IMR-90 (cell line): ENCODE measurements around the gene ARHGAP24. TPM values are rescaled to one million over a fixed set of nuclear protein-coding genes. Genes with fewer than 3 reads are reported as not detected.

Experiments
- ATAC-seq: fragments of 200-7000 bp; cut with Tn5 transposase; 2 replicates; pipeline ENCODE4 v1.9.1; 2020; ENCODE audit warnings: low read depth, mild to moderate bottlenecking, moderate library complexity
- BruUV-seq: library from RNA; stranded (reverse); fragments of 400-500 nt; replicated peaks from 2 replicates; lab custom pipeline; 2021; lab: Mats Ljungman, UMichigan
- CTCF ChIA-PET: fragments of 300-600 bp; formaldehyde crosslinking; extraction: SDS; loops from one replicate; lab custom pipeline; 2021; ENCODE audit warnings: antibody characterized with exemption; lab: Yijun Ruan, JAX
- POLR2A ChIA-PET: fragments of 300-600 bp; sonication (Branson Sonifier 250); formaldehyde crosslinking; loops from one replicate; lab custom pipeline; 2022; ENCODE audit warnings: antibody characterized with exemption; ENCODE audit not compliant: unreplicated experiment; lab: Charles Lee
- DNase-seq: peaks from one replicate; pipeline ENCODE4 v3.0.0; 2013
- H2AFZ ChIP-seq: replicated peaks from 2 replicates; pipeline ENCODE3; 2013; ENCODE audit warnings: low read length, mild to moderate bottlenecking; ENCODE audit not compliant: poor library complexity
- H2AK5ac ChIP-seq: 2 replicates; pipeline ENCODE4 v1.6.1; 2013; ENCODE audit warnings: low read depth, low read length, inconsistent platforms
- H2AK9ac ChIP-seq: replicated peaks from 2 replicates; pipeline ENCODE3; 2013; ENCODE audit warnings: mild to moderate bottlenecking, low read depth, low read length, moderate library complexity; ENCODE audit not compliant: poor library complexity
- H2BK120ac ChIP-seq: 2 replicates; pipeline ENCODE4 v1.6.1; 2013; ENCODE audit warnings: low read depth, low read length, inconsistent platforms
- H2BK15ac ChIP-seq: 3 replicates; pipeline ENCODE4 v1.6.1; 2013; ENCODE audit warnings: low read depth, low read length, inconsistent platforms
- H2BK20ac ChIP-seq: 2 replicates; pipeline ENCODE4 v1.6.1; 2013; ENCODE audit warnings: low read depth, mild to moderate bottlenecking, inconsistent platforms, low read length, moderate library complexity
- H2BK5ac ChIP-seq: 2 replicates; pipeline ENCODE4 v1.6.1; 2013; ENCODE audit warnings: mild to moderate bottlenecking, low read depth, low read length, inconsistent platforms; ENCODE audit not compliant: poor library complexity, severe bottlenecking
- H3K14ac ChIP-seq: replicated peaks from 2 replicates; pipeline ENCODE4 v1.6.1; 2013; ENCODE audit warnings: low read depth, low read length, inconsistent platforms
- H3K18ac ChIP-seq: 2 replicates; pipeline ENCODE4 v1.6.1; 2013; ENCODE audit warnings: low read depth, low read length, control low read depth
- H3K23ac ChIP-seq: 2 replicates; pipeline ENCODE4 v1.6.1; 2013; ENCODE audit warnings: low read depth, low read length, inconsistent platforms
- H3K27ac ChIP-seq: 2 replicates; pipeline ENCODE4 v1.5.1; 2013; ENCODE audit warnings: mild to moderate bottlenecking, control low read depth, low read length; ENCODE audit not compliant: insufficient read depth
- H3K27me3 ChIP-seq: 2 replicates; pipeline ENCODE4 v1.6.1; 2013; ENCODE audit warnings: low read length; ENCODE audit not compliant: control insufficient read depth, insufficient read depth
- H3K36me3 ChIP-seq: 2 replicates; pipeline ENCODE4 v1.6.1; 2013; ENCODE audit warnings: low read length, mixed read lengths; ENCODE audit not compliant: control insufficient read depth, insufficient read depth
- H3K4ac ChIP-seq: 2 replicates; pipeline ENCODE4 v1.6.1; 2013; ENCODE audit warnings: low read depth, low read length, inconsistent platforms
- H3K4me1 ChIP-seq: 2 replicates; pipeline ENCODE4 v1.6.1; 2013; ENCODE audit warnings: low read length, mixed read lengths; ENCODE audit not compliant: control insufficient read depth, insufficient read depth
- H3K4me2 ChIP-seq: 2 replicates; pipeline ENCODE4 v1.6.1; 2013; ENCODE audit warnings: low read depth, mild to moderate bottlenecking, control low read depth, low read length, moderate library complexity
- H3K4me3 ChIP-seq: 2 replicates; pipeline ENCODE4 v1.5.1; 2013; ENCODE audit warnings: low read depth, mild to moderate bottlenecking, control low read depth, low read length, moderate library complexity; ENCODE audit not compliant: insufficient read depth
- H3K56ac ChIP-seq: 2 replicates; pipeline ENCODE4 v1.6.1; 2013; ENCODE audit warnings: low read length, inconsistent platforms; ENCODE audit not compliant: insufficient read depth; ENCODE audit errors: extremely low read depth
- H3K79me1 ChIP-seq, 2 experiments: 2 replicates each; pipeline ENCODE4 v1.6.1; 2013; ENCODE audit warnings: low read length in 2 of 2, inconsistent platforms in 1 of 2, low read depth in 1 of 2
- H3K9ac ChIP-seq: 2 replicates; pipeline ENCODE4 v1.6.1; 2013; ENCODE audit warnings: low read depth, low read length, control low read depth
- H3K9me1 ChIP-seq: 2 replicates; pipeline ENCODE4 v1.6.1; 2013; ENCODE audit warnings: low read length, inconsistent platforms; ENCODE audit not compliant: insufficient read depth
- H3K9me3 ChIP-seq: 2 replicates; pipeline ENCODE4 v1.6.1; 2013; ENCODE audit warnings: low read length; ENCODE audit not compliant: control insufficient read depth, insufficient read depth
- H4K20me1 ChIP-seq: 2 replicates; pipeline ENCODE4 v1.6.1; 2013; ENCODE audit warnings: low read length, inconsistent platforms; ENCODE audit not compliant: insufficient read depth
- H4K5ac ChIP-seq: 2 replicates; pipeline ENCODE4 v1.6.1; 2013; ENCODE audit warnings: mild to moderate bottlenecking, low read depth, low read length, control low read depth
- H4K8ac ChIP-seq, 2 experiments: 2 replicates each; pipeline ENCODE4 v1.6.1; 2013; ENCODE audit warnings: low read depth in 2 of 2, low read length in 2 of 2, control low read depth in 1 of 2, inconsistent platforms in 1 of 2
- H4K91ac ChIP-seq: 2 replicates; pipeline ENCODE4 v1.6.1; 2013; ENCODE audit warnings: low read depth, low read length, inconsistent platforms; ENCODE audit not compliant: insufficient read depth
- BHLHE40 ChIP-seq: fragments of 150-350 bp; IDR thresholded peaks from 2 replicates; pipeline ENCODE4 v1.6.1; 2016; ENCODE audit warnings: mild to moderate bottlenecking, low read depth, low read length
- CHD1 ChIP-seq: IDR thresholded peaks from 2 replicates; pipeline ENCODE4 v1.6.1; 2012; ENCODE audit warnings: low read depth, low read length, improper control_type of control experiment
- FOS ChIP-seq: fragments of 150-350 bp; IDR thresholded peaks from 2 replicates; pipeline ENCODE4 v1.6.1; 2016; ENCODE audit warnings: low read depth, low read length
- MAFK ChIP-seq: IDR thresholded peaks from 2 replicates; pipeline ENCODE4 v1.6.1; 2012; ENCODE audit warnings: low read depth, low read length, improper control_type of control experiment
- MAZ ChIP-seq: IDR thresholded peaks from 2 replicates; pipeline ENCODE4 v1.6.1; 2012; ENCODE audit warnings: low read depth, mild to moderate bottlenecking, low read length, improper control_type of control experiment, moderate library complexity, borderline replicate concordance
- NFE2L2 ChIP-seq: fragments of 150-350 bp; IDR thresholded peaks from 2 replicates; pipeline ENCODE4 v1.6.1; 2016; ENCODE audit warnings: low read depth, mild to moderate bottlenecking, low read length
- POLR2A ChIP-seq: IDR thresholded peaks from 2 replicates; pipeline ENCODE4 v1.6.1; 2012; ENCODE audit warnings: mild to moderate bottlenecking, low read depth, low read length
- RAD21 ChIP-seq: IDR thresholded peaks from 2 replicates; pipeline ENCODE4 v1.6.1; 2012; ENCODE audit warnings: low read length, improper control_type of control experiment
- RCOR1 ChIP-seq: IDR thresholded peaks from 2 replicates; pipeline ENCODE4 v1.6.1; 2012; ENCODE audit warnings: mild to moderate bottlenecking, low read length, improper control_type of control experiment; ENCODE audit not compliant: insufficient replicate concordance
- RFX5 ChIP-seq: IDR thresholded peaks from 2 replicates; pipeline ENCODE4 v1.8.0; 2012; ENCODE audit warnings: low read depth, mild to moderate bottlenecking, low read length, moderate library complexity
- SMC3 ChIP-seq: fragments of 150-350 bp; IDR thresholded peaks from 2 replicates; pipeline ENCODE4 v1.6.1; 2016; ENCODE audit warnings: low read depth, mild to moderate bottlenecking, antibody characterized with exemption, low read length, moderate library complexity
- WGBS, 2 experiments: methylation state at CpG; one replicate each; pipeline versions ENCODE4 v1.1.5 to v1.1.7; 2013; ENCODE audit warnings: missing lambda C conversion rate in 2 of 2; ENCODE audit not compliant: insufficient read length in 1 of 2; ENCODE audit errors: extremely low coverage in 2 of 2; 5-methylcytosine and 5-hydroxymethylcytosine counted together
- dilution Hi-C: fragments of 300-500 bp; cut with HindIII; formaldehyde crosslinking; loops from one replicate; pipeline ENCODE4 v1.14.3; 2018; ENCODE audit warnings: low sequenced_read_pairs; ENCODE audit not compliant: unreplicated experiment
- in situ Hi-C: fragments of 300-500 bp; cut with MboI; formaldehyde crosslinking; loops from 3 replicates; pipeline ENCODE4 v1.14.3; 2019; ENCODE audit warnings: low sequenced_read_pairs, inconsistent platforms, mixed read lengths
- intact Hi-C: fragments of 100-400 bp; cut with micrococcal nuclease; formaldehyde crosslinking; loops from 2 replicates; pipeline ENCODE4 v1.10.0; 2022
- polyA plus RNA-seq, 3 experiments: library from polyadenylated mRNA; depleted of rRNA; stranded (reverse); fragments of >200 nt; gene quantifications; 2 replicates each; pipeline ENCODE4 v1.2.3, GENCODE V29; 2012; ENCODE audit warnings: low replicate concordance in 1 of 3
- total RNA-seq: library from RNA; depleted of rRNA; stranded (reverse); fragments of >200 nt; gene quantifications from 2 replicates; pipeline ENCODE4 v1.2.3, GENCODE V29; 2012
- TF ChIP-seq, protein P1 (sequence below): fragments of 150-350 bp; IDR thresholded peaks from 2 replicates; pipeline ENCODE4 v1.6.1; 2016; ENCODE audit warnings: low read depth, mild to moderate bottlenecking, low read length, moderate library complexity, borderline replicate concordance
- TF ChIP-seq, protein P2 (sequence below): fragments of 150-350 bp; IDR thresholded peaks from 2 replicates; pipeline ENCODE4 v1.6.1; 2017; ENCODE audit warnings: mild to moderate bottlenecking, antibody characterized with exemption, low read length, low read depth
- TF ChIP-seq, protein P3 (sequence below): conservative IDR thresholded peaks from 2 replicates; pipeline ENCODE4 v1.5.1; 2012; ENCODE audit warnings: mild to moderate bottlenecking, low read depth, low read length, improper control_type of control experiment

Gene ARHGAP24
- total and polyA plus RNA-seq, 2 of the 4 experiments (the other 2 are of a cell fraction), result 11.9 to 24.0 TPM

GRCh38 chr4:85548116-85548515 lies 73.2 kb downstream of the ARHGAP24 start:
- no peak overlapping the region for H4K91ac ChIP-seq
- DNase-seq, result no peak

More at GRCh38 chr4:85548116-85548515, 73.2 kb downstream of the ARHGAP24 start:
- no peak for TF ChIP-seq RCOR1
- TF ChIP-seq SMC3, result no peak
- TF ChIP-seq RFX5, result no peak
- TF ChIP-seq, protein P1, sequence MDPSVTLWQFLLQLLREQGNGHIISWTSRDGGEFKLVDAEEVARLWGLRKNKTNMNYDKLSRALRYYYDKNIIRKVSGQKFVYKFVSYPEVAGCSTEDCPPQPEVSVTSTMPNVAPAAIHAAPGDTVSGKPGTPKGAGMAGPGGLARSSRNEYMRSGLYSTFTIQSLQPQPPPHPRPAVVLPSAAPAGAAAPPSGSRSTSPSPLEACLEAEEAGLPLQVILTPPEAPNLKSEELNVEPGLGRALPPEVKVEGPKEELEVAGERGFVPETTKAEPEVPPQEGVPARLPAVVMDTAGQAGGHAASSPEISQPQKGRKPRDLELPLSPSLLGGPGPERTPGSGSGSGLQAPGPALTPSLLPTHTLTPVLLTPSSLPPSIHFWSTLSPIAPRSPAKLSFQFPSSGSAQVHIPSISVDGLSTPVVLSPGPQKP, result no peak
- no peak for TF ChIP-seq MAZ
- no peak for TF ChIP-seq MAFK
- TF ChIP-seq CHD1, result no peak
- TF ChIP-seq FOS, result no peak
- no peak for TF ChIP-seq NFE2L2
- no peak for TF ChIP-seq POLR2A
- TF ChIP-seq, protein P2, sequence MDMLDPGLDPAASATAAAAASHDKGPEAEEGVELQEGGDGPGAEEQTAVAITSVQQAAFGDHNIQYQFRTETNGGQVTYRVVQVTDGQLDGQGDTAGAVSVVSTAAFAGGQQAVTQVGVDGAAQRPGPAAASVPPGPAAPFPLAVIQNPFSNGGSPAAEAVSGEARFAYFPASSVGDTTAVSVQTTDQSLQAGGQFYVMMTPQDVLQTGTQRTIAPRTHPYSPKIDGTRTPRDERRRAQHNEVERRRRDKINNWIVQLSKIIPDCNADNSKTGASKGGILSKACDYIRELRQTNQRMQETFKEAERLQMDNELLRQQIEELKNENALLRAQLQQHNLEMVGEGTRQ, result no peak
- TF ChIP-seq, protein P3, sequence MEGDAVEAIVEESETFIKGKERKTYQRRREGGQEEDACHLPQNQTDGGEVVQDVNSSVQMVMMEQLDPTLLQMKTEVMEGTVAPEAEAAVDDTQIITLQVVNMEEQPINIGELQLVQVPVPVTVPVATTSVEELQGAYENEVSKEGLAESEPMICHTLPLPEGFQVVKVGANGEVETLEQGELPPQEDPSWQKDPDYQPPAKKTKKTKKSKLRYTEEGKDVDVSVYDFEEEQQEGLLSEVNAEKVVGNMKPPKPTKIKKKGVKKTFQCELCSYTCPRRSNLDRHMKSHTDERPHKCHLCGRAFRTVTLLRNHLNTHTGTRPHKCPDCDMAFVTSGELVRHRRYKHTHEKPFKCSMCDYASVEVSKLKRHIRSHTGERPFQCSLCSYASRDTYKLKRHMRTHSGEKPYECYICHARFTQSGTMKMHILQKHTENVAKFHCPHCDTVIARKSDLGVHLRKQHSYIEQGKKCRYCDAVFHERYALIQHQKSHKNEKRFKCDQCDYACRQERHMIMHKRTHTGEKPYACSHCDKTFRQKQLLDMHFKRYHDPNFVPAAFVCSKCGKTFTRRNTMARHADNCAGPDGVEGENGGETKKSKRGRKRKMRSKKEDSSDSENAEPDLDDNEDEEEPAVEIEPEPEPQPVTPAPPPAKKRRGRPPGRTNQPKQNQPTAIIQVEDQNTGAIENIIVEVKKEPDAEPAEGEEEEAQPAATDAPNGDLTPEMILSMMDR, result no peak
- no peak for TF ChIP-seq RAD21
- TF ChIP-seq BHLHE40, result no peak
- no peak overlapping the region for H3K18ac ChIP-seq
- H3K9ac ChIP-seq, result no peak overlapping the region
- H3K23ac ChIP-seq, result no peak overlapping the region
- H3K4me1 ChIP-seq, result no peaks in the 10 kb centered on the region
- CTCF ChIA-PET, result no interaction called here
- H3K4me2 ChIP-seq, result no peak overlapping the region
- intact Hi-C loops, result no loop called here
- H4K20me1 ChIP-seq, result no peaks in the 10 kb centered on the region
- no TSS peak for BruUV-seq
- no peak overlapping the region for H3K27ac ChIP-seq
- H2AK9ac ChIP-seq, result no peak overlapping the region
- H2BK120ac ChIP-seq, result no peak overlapping the region
- no peak overlapping the region for H3K4me3 ChIP-seq
- in situ Hi-C loops, result no loop called here
- no peak overlapping the region for H4K8ac ChIP-seq
- no peak overlapping the region for H2AK5ac ChIP-seq
- no peak overlapping the region for H4K5ac ChIP-seq
- no peak overlapping the region for H2BK5ac ChIP-seq
- H2AFZ ChIP-seq, result no peak overlapping the region
- no peaks in the 10 kb centered on the region for H3K9me1 ChIP-seq
- no peaks in the 10 kb centered on the region for H3K27me3 ChIP-seq
- H3K9me3 ChIP-seq, result no peaks in the 10 kb centered on the region
- POLR2A ChIA-PET, result no interaction called here
- dilution Hi-C loops, result no loop called here
- H3K56ac ChIP-seq, result no peak overlapping the region
- no peak overlapping the region for H3K4ac ChIP-seq
- H3K79me1 ChIP-seq, result no peaks in the 10 kb centered on the region
- no peak overlapping the region for H2BK15ac ChIP-seq
- WGBS, 2 experiments, result no CpG with 5 or more reads among the region's 2 CpGs
- no peak for ATAC-seq
- no peak overlapping the region for H2BK20ac ChIP-seq
- H3K36me3 ChIP-seq, result no peaks in the 10 kb centered on the region
- no peak overlapping the region for H3K14ac ChIP-seq
